ENCODE results near the gene FIZ1.
A peak's percentile ranks its signal among the peaks of the same experiment; 100 is the strongest.
"Not testable (repeated sequence)": the region's sequence is repeated elsewhere in the genome, so short reads cannot be mapped to it uniquely, and the experiment has no call there.

FIZ1 gene

GRCh38 chr19:55593096-55593772 is 6.1 kb downstream of the FIZ1 start:
- no peak for DNase-seq (ENCODE audit: low read depth in 1 of 2, low spot score in 1 of 2)
- in situ Hi-C loops (cut with HindIII; ENCODE audit: low pct_unique_long_range_greater_than_20kb, low sequenced_read_pairs), result no loop called here
- no peak for TF ChIP-seq JUND (IDR thresholded peaks at IDR 0.05; ENCODE audit: low read depth)

- in situ Hi-C loops (cut with HindIII; ENCODE audit: low pct_unique_long_range_greater_than_20kb, low sequenced_read_pairs), result no loop called here
- TF ChIP-seq JUND (IDR thresholded peaks at IDR 0.05; ENCODE audit: low read depth), result no peak
Measured at GRCh38 chr19:55592391-55593090, 6.8 kb downstream of the FIZ1 start.

GRCh38 chr19:55591555-55591954 is 7.8 kb downstream of the FIZ1 start:
- no peak for DNase-seq (ENCODE audit: low read depth in 1 of 2, low spot score in 1 of 2)
- in situ Hi-C loops (cut with HindIII; ENCODE audit: low pct_unique_long_range_greater_than_20kb, low sequenced_read_pairs), result no loop called here
- no peak for TF ChIP-seq JUND (IDR thresholded peaks at IDR 0.05; ENCODE audit: low read depth)

More at GRCh38 chr19:55592391-55593090, 6.8 kb downstream of the FIZ1 start:
- no peak for DNase-seq (ENCODE audit: low read depth in 1 of 2, low spot score in 1 of 2)

DNA sequence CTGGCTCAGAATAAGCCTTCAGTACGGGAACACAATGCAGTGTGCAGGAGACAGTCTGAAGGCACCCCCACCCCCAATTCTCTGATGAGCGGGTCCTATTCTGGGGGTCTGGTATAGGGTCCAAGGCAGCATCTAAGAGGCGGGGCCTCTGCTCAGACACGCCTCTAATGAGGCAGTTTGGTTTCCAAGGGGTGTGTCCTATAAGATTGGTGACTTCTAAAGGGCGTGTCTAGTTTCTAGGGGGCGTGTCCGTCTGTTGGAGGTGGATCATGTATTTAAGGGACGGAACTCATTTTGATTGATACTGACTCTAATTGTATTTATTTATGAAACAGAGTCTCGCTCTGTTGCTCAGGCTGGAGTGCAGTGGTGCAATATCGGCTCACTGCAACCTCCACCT is 8.7 kb downstream of the FIZ1 start:
- DNase-seq (ENCODE audit: low read depth in 1 of 2, low spot score in 1 of 2), result peak in 1 of 2 experiments; percentile 73
- in situ Hi-C loops (cut with HindIII; ENCODE audit: low pct_unique_long_range_greater_than_20kb, low sequenced_read_pairs), result no loop called here
- TF ChIP-seq JUND (IDR thresholded peaks at IDR 0.05; ENCODE audit: low read depth), result no peak

- in situ Hi-C loops (cut with HindIII; ENCODE audit: low pct_unique_long_range_greater_than_20kb, low sequenced_read_pairs), result no loop called here
- no peak for DNase-seq (ENCODE audit: low read depth in 1 of 2, low spot score in 1 of 2)
- TF ChIP-seq JUND (IDR thresholded peaks at IDR 0.05; ENCODE audit: low read depth), result no peak
Measured at GRCh38 chr19:55590109-55590508, 9.2 kb downstream of the FIZ1 start.

DNA sequence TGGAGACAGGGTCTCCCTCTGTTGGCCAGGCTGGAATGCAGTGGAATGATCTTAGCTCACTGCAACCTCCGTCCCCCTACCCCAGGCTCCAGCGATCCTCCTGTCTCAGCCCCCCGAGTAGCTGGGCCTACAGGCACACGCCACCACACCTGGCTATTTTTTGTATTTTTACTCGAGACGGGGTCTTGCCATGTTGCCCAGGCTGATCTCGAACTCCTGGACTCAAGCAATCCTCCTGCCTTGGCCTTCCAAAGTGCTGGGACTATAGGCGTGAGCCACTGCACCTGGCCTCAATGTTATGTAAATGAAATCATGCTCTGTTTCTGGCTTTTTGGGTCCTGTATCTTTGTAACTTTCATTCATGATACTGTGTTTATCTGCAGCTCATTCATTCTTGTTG is 10.6 kb downstream of the FIZ1 start:
- no peak for TF ChIP-seq JUND (IDR thresholded peaks at IDR 0.05; ENCODE audit: low read depth)
- in situ Hi-C loops (cut with HindIII; ENCODE audit: low pct_unique_long_range_greater_than_20kb, low sequenced_read_pairs), result no loop called here
- DNase-seq (ENCODE audit: low read depth in 1 of 2, low spot score in 1 of 2), result no peak

- TF ChIP-seq JUND (IDR thresholded peaks at IDR 0.05; ENCODE audit: low read depth), result no peak
- in situ Hi-C loops (cut with HindIII; ENCODE audit: low pct_unique_long_range_greater_than_20kb, low sequenced_read_pairs), result no loop called here
- peak; percentile 89 to 94 for DNase-seq (ENCODE audit: low read depth in 1 of 2, low spot score in 1 of 2)
Measured at GRCh38 chr19:55586976-55587668, 12.2 kb downstream of the FIZ1 start.

DNA sequence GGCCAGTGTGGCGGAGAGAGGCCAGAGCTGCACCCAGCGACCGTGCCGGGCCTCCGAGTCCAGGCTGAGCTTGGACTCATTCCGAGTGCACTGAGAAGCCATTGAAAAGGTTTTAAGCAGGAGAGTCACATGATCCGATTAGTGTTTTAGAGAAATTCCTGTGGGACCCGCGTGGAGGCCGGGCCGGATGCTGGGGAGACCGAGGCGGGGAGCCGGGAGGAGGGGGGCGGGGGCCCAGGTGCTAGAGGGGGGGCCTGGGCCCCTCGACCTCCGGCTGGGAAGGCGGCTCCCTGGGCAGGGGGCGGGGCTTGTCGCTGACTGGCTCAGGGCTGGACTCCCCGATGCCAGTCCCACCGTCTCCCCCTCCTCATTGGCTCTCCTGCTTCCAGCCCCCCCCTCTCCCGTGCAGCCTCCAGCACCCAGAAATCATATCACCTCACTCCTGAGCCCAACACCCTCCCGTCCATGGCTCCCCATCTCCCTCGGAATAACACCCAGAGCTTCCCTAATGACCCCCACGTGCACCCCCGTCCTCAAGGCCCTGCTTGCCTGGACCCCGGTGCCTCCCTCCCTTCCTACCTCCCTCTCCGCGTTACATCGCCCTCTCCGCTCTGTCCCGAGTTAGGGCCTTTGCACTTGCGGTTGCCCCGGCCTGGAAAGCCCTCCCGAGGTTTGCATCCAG is 13.5 kb downstream of the FIZ1 start:
- TF ChIP-seq JUND (IDR thresholded peaks at IDR 0.05; ENCODE audit: low read depth), result no peak
- DNase-seq (ENCODE audit: low read depth in 1 of 2, low spot score in 1 of 2), result no peak
- in situ Hi-C loops (cut with HindIII; ENCODE audit: low pct_unique_long_range_greater_than_20kb, low sequenced_read_pairs), result no loop called here

DNA sequence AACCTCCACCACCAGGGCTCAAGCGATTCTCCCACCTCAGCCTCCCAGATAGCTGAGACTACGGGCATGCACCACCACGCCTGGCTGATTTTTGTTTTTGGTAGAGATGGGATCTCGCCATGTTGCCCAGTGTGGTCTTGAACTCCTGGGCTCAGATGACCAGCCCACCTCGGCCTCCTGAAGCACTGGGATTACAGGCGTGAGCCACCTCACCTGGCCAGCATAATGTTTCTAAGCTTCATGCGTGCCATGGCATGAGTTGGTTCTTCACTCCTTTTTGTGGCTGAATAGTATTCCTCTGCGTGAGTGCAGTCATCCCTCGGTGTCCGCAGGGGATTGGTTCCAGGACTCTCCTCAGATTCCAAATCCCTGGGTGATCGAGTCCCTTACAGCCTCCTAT is 14.4 kb downstream of the FIZ1 start:
- in situ Hi-C loops (cut with HindIII; ENCODE audit: low pct_unique_long_range_greater_than_20kb, low sequenced_read_pairs), result no loop called here
- no peak for TF ChIP-seq JUND (IDR thresholded peaks at IDR 0.05; ENCODE audit: low read depth)
- no peak for DNase-seq (ENCODE audit: low read depth in 1 of 2, low spot score in 1 of 2)

DNA sequence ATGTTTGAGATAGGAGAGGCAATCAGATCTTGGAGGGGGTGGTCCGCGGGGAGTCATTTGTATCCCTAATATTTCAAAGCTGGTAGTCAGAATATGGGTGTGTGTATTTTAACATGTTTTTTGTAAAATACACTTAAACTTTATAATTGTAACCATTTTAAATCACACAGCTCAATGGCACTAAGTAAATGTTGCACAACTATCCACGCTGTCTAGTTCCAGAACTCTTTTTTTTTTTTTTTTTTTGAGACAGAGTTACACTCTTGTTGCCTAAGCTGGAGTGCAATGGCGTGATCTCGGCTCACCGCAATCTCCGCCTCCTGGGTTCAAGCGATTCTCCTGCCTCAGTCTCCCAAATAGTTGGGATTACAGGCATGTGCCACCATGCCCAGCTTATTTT is 15.4 kb downstream of the FIZ1 start:
- DNase-seq (ENCODE audit: low read depth in 1 of 2, low spot score in 1 of 2); in situ Hi-C loops (cut with HindIII; ENCODE audit: low pct_unique_long_range_greater_than_20kb, low sequenced_read_pairs): not testable (repeated sequence)

DNA sequence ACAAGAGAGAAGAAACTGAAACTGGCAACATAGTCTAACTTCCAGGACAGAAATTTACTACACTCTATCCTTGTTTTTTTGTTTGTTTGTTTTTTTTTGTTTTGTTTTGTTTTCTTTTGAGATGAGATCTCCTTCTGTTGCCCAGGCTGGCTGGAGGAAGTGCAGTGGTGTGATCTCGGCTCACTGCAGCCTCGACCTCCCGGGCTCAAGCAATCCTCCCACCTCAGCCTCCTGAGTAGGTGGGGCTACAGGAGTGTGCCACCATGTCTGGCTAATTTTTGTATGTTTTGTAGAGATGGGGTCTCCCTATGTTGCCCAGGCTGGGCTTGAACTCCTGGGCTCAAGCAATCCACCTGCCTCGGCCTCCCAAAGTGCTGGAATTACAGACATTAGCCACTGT is 17.0 kb downstream of the FIZ1 start:
- DNase-seq (ENCODE audit: low read depth in 1 of 2, low spot score in 1 of 2); in situ Hi-C loops (cut with HindIII; ENCODE audit: low pct_unique_long_range_greater_than_20kb, low sequenced_read_pairs): not testable (repeated sequence)

DNA sequence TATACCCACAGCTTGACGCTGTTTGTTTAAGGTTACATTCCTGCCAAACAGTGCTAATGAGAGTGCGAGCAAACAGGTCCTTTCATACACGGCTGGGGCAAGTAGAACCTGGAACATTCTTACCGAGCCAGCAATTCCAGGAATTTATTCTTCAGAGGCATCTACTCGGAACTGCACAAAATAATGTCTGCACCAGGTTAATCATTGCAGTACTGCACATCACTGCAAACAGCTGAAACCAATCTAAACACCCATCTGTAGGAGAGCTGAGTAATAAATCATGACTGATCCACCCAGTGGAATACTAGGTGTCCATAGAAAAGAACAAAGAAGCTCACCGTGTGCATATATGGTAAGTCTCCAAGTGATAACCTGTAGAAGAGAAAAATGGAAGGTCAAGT is 17.5 kb downstream of the FIZ1 start:
- peak in 1 of 2 experiments; percentile 71 for DNase-seq (ENCODE audit: low read depth in 1 of 2, low spot score in 1 of 2)
- no peak for TF ChIP-seq JUND (IDR thresholded peaks at IDR 0.05; ENCODE audit: low read depth)
- in situ Hi-C loops (cut with HindIII; ENCODE audit: low pct_unique_long_range_greater_than_20kb, low sequenced_read_pairs), result no loop called here
